Pancreas (tissue), 10 donors: Measurements from ENCODE around the gene SERPINC1. TPM values are rescaled to one million over a fixed set of nuclear protein-coding genes. Genes with fewer than 3 reads are reported as not detected.

Experiments
- ATAC-seq, 4 donors: fragments of 200-7000 bp; cut with Tn5 transposase; one replicate each; pipeline versions ENCODE4 v1.8.0 to v1.9.1; 2020; ENCODE audit warnings: mild to moderate bottlenecking in 4 of 4, moderate library complexity in 4 of 4
- DNase-seq, 6 donors: peaks; one replicate each; pipeline ENCODE4 v3.0.0-alpha.2; 2020
- FAIRE-seq: peaks from 2 replicates; lab custom pipeline; 2012; peaks lifted over from hg19 to GRCh38; lab: Jason Lieb, UNC
- H3K27ac ChIP-seq, 4 donors: fragments of 200-600 bp; sonication (generic); 1 replicate in 3 of 4; 2 replicates in 1 of 4; pipeline versions ENCODE4 v1.5.0 to v1.8.0; 2020
- H3K27me3 ChIP-seq, 4 donors: fragments of 200-600 bp; one replicate each; pipeline ENCODE4 v1.8.0; 2021
- H3K36me3 ChIP-seq, 3 donors: fragments of 200-600 bp; sonication (generic) in 1 of 3; one replicate each; pipeline versions ENCODE4 v1.5.0 to v1.8.0; 2020 to 2021
- H3K4me1 ChIP-seq, 3 donors: fragments of 200-600 bp; one replicate each; pipeline ENCODE4 v1.8.0; 2021
- H3K4me3 ChIP-seq, 4 donors: fragments of 200-600 bp; sonication (generic) in 2 of 4; one replicate each; pipeline versions ENCODE4 v1.5.0 to v1.8.0; 2020 to 2021
- H3K9me3 ChIP-seq, 4 donors: fragments of 200-600 bp; one replicate each; pipeline ENCODE4 v1.8.0; 2021
- CTCF ChIP-seq, 4 donors: fragments of 200-600 bp; sonication (generic) in 3 of 4; IDR thresholded peaks; one replicate each; pipeline versions ENCODE4 v1.5.0 to v1.8.0; 2021; ENCODE audit warnings: antibody characterized with exemption in 4 of 4
- WGBS, 2 donors: extraction: QIAGEN DNeasy Blood & Tissue Kit; methylation state at CpG; one replicate each; pipeline ENCODE4 v1.1.7; 2013; 5-methylcytosine and 5-hydroxymethylcytosine counted together
- intact Hi-C, 3 donors: fragments of 100-400 bp; cut with DNase I; formaldehyde crosslinking; loops; one replicate each; pipeline versions ENCODE4 v1.11.1 to v1.14.2; 2022
- polyA plus RNA-seq, 2 donors: library from polyadenylated mRNA; stranded (reverse); fragments of 200-250 nt; gene quantifications; one replicate each; pipeline ENCODE4 v1.2.3, GENCODE V29; 2013
- total RNA-seq, 6 donors: library from RNA; stranded (reverse); fragmentation: NEBNext Ultra II Directional in 4 of 6; extraction: Animal tissue kit (Norgen Biotek cat#: 25700) in 4 of 6; gene quantifications; one replicate each; pipeline versions ENCODE4 v1.2.1 to v1.2.4, GENCODE V29; 2021 to 2023
- donor health status: healthy with polysubstance abuse.
- donor health status: DM: no; HTN: no; CAD: no; lungs with moderate emphysema.
- donor health status: DM: no; HTN: no; CAD: no.
- donor health status: control.
- donor health status: control.
- donor health status: Bipolar disorder and iron deficiency.
- donor health status: DM: yes; HTN: yes; CAD: no.
- donor health status: DM: no; HTN: no; CAD: no.
- donor health status: DM: no; HTN: no; CAD: no.
- donor health status: DM: yes; HTN: yes; CAD: no.

SERPINC1 gene
- total and polyA plus RNA-seq, 8 donors = 0.16 to 1.2 TPM; not detected in 6

GRCh38 chr1:173856014-173856413 is 61.1 kb downstream of the SERPINC1 start:
- Histone ChIP-seq H3K4me1 (no peaks in the 10 kb centered on the region), H3K9me3 (no peaks in the 10 kb centered on the region), H3K27me3 (no peaks in the 10 kb centered on the region), H3K36me3 (peaks cover 0 to 13% (median 4%) of the 10 kb centered on the region in 3 donors), H3K27ac (no peak overlapping the region), H3K4me3 (no peak overlapping the region)
- intact Hi-C loops = loop anchor here in 1 of 3 donors (10.0 kb wide), 1 partner anchor 219 kb away; no protein-coding TSS in a partner anchor
- no peak for DNase-seq
- TF ChIP-seq CTCF (IDR thresholded peaks at IDR 0.05) = no peak
- FAIRE-seq = no peak
- WGBS, 2 donors = 90 to 97% methylated on average over 1 of the region's 1 CpG
- ATAC-seq = no peak

Other genes starting within 250 kb of the SERPINC1 start
- under 1 TPM; 0.19 to 0.46 (median 0.28) TPM for gene ANKRD45, start 247.5 kb downstream of the SERPINC1 start, total RNA-seq
- gene ANKRD45, start 247.5 kb downstream of the SERPINC1 start, polyA plus RNA-seq = under 1 TPM; 0.15 to 0.52 TPM
- 10 to 100 TPM in 1 of 6 donors, 1 to 10 TPM in 5; 5.9 to 11.9 (median 7.7) TPM for gene KLHL20, start 202.3 kb downstream of the SERPINC1 start, total RNA-seq
- 1 to 10 TPM; 3.3 to 5.1 TPM for gene KLHL20, start 202.3 kb downstream of the SERPINC1 start, polyA plus RNA-seq
- gene DARS2, start 92.7 kb downstream of the SERPINC1 start, total RNA-seq = 10 to 100 TPM in 1 of 6 donors, 1 to 10 TPM in 5; 3.9 to 11.1 (median 5.9) TPM
- 1 to 10 TPM; 3.4 to 5.1 TPM for gene DARS2, start 92.7 kb downstream of the SERPINC1 start, polyA plus RNA-seq
- 1 to 10 TPM in 4 of 6 donors, under 1 TPM in 2; 0.83 to 2.0 (median 1.5) TPM for gene CENPL, start 92.4 kb downstream of the SERPINC1 start, total RNA-seq
- gene CENPL, start 92.4 kb downstream of the SERPINC1 start, polyA plus RNA-seq = under 1 TPM; 0.73 to 0.80 TPM
- gene GAS5, start 49.3 kb downstream of the SERPINC1 start, total RNA-seq = 100 to 1,000 TPM; 214 to 698 (median 401) TPM
- gene GAS5, start 49.3 kb downstream of the SERPINC1 start, polyA plus RNA-seq = 1,000 to 10,000 TPM in 1 of 2 donors, 100 to 1,000 TPM in 1; 558 to 1,057 TPM
- 1 to 10 TPM; 3.8 to 7.0 (median 4.4) TPM for gene ZBTB37, start 48.9 kb downstream of the SERPINC1 start, total RNA-seq
- gene ZBTB37, start 48.9 kb downstream of the SERPINC1 start, polyA plus RNA-seq = 1 to 10 TPM; 1.2 to 1.3 TPM
- 10 to 100 TPM; 11.4 to 27.9 (median 15.2) TPM for gene RC3H1, start 105.0 kb upstream of the SERPINC1 start, total RNA-seq
- 1 to 10 TPM; 2.7 to 4.4 TPM for gene RC3H1, start 105.0 kb upstream of the SERPINC1 start, polyA plus RNA-seq
- 10 to 100 TPM; 34.6 to 64.8 (median 40.5) TPM for gene RABGAP1L, start 242.2 kb upstream of the SERPINC1 start, total RNA-seq
- gene RABGAP1L, start 242.2 kb upstream of the SERPINC1 start, polyA plus RNA-seq = 10 to 100 TPM; 13.9 to 18.0 TPM